Lung (tissue), 12 donors: Measurements from ENCODE around the gene CHN2. TPM values are rescaled to one million over a fixed set of nuclear protein-coding genes. Genes with fewer than 3 reads are reported as not detected.
A peak's percentile ranks its signal among the peaks of the same experiment; 100 is the strongest.
"Not testable (repeated sequence)": the region's sequence is repeated elsewhere in the genome, so short reads cannot be mapped to it uniquely, and the experiment has no call there.

Source experiments
- ATAC-seq: fragments of 200-7000 bp; cut with Tn5 transposase; one replicate; pipeline ENCODE4 v1.9.1; 2020; ENCODE audit warnings: moderate number of reproducible peaks; ENCODE audit not compliant: insufficient read depth, low FRiP score
- DNase-seq, 3 donors: peaks; one replicate each; pipeline ENCODE4 v3.0.0-alpha.2; 2013 to 2017
- H3K27ac ChIP-seq, 2 donors: one replicate each; pipeline ENCODE4 v1.5.1; 2013; ENCODE audit warnings: mild to moderate bottlenecking in 2 of 2, moderate library complexity in 2 of 2, control low read depth in 1 of 2, inconsistent platforms in 1 of 2, low read depth in 1 of 2, low read length in 1 of 2
- H3K27me3 ChIP-seq, 3 donors: one replicate each; pipeline ENCODE4 v1.5.1; 2013; ENCODE audit warnings: low read length in 2 of 3; ENCODE audit not compliant: control insufficient read depth in 3 of 3, insufficient read depth in 3 of 3
- H3K36me3 ChIP-seq, 4 donors: one replicate each; pipeline ENCODE4 v1.5.1; 2013; ENCODE audit warnings: low read length in 4 of 4, mild to moderate bottlenecking in 1 of 4, moderate library complexity in 1 of 4; ENCODE audit not compliant: control insufficient read depth in 4 of 4, insufficient read depth in 4 of 4
- H3K4me1 ChIP-seq, 5 donors: one replicate each; pipeline ENCODE4 v1.5.1; 2013; ENCODE audit warnings: low read length in 5 of 5, mild to moderate bottlenecking in 2 of 5, moderate library complexity in 1 of 5; ENCODE audit not compliant: control insufficient read depth in 5 of 5, insufficient read depth in 5 of 5
- H3K4me3 ChIP-seq: one replicate; pipeline ENCODE4 v1.5.1; 2013; ENCODE audit warnings: mild to moderate bottlenecking, control low read depth, moderate library complexity
- H3K9ac ChIP-seq, 2 donors: one replicate each; pipeline ENCODE4 v1.5.1; 2013; ENCODE audit warnings: low read length in 2 of 2, control low read depth in 1 of 2; ENCODE audit not compliant: insufficient read depth in 1 of 2
- H3K9me3 ChIP-seq, 4 donors: one replicate each; pipeline ENCODE4 v1.5.1; 2013; ENCODE audit warnings: low read length in 3 of 4, mild to moderate bottlenecking in 1 of 4, moderate library complexity in 1 of 4; ENCODE audit not compliant: control insufficient read depth in 4 of 4, insufficient read depth in 3 of 4
- CTCF ChIP-seq: IDR thresholded peaks from 2 replicates; pipeline ENCODE4 v1.5.1; 2012; ENCODE audit warnings: mild to moderate bottlenecking; ENCODE audit errors: control extremely low read depth, extremely low read depth
- WGBS, 2 donors: extraction: QIAGEN DNeasy Blood & Tissue Kit; methylation state at CpG; one replicate each; pipeline ENCODE4 v1.1.7; 2013; 5-methylcytosine and 5-hydroxymethylcytosine counted together
- polyA plus RNA-seq, 2 donors: library from polyadenylated mRNA; stranded (reverse); fragments of 200-250 nt; gene quantifications; one replicate each; pipeline ENCODE4 v1.2.1, GENCODE V29; 2013
- total RNA-seq, 2 donors: library from RNA; depleted of rRNA in 1 of 2; stranded (reverse); fragments of >200 nt in 1 of 2; gene quantifications; one replicate each; pipeline ENCODE4 v1.2.1, GENCODE V29; 2014 to 2021
- donor health status: control.
- donor health status: control.
- donor health status: Bipolar disorder and iron deficiency.
- donor health status: healthy.
- donor health status: DM: yes; HTN: yes; CAD: no.

Gene CHN2
- total and polyA plus RNA-seq, 4 donors = 3.2 to 11.0 (median 6.7) TPM

- Histone ChIP-seq H3K27me3 (no peaks in the 10 kb centered on the region), H3K9ac (no peak overlapping the region), H3K4me3 (no peak overlapping the region), H3K27ac (peak overlapping the region in 1 of 2 donors; percentile 38), H3K9me3 (no peaks in the 10 kb centered on the region), H3K4me1 (peaks cover 0 to under 1% (median 0%) of the 10 kb centered on the region in 5 donors), H3K36me3 (no peaks in the 10 kb centered on the region)
- ATAC-seq = no peak
- no peak for DNase-seq
- WGBS, 2 donors = 94 to 97% methylated on average over 3 of the region's 3 CpGs
- no peak for TF ChIP-seq CTCF
Measured at GRCh38 chr7:29209745-29210144, 15.2 kb downstream of the CHN2 start.

- H3K9ac ChIP-seq, H3K9me3 ChIP-seq, H3K36me3 ChIP-seq, DNase-seq, H3K27me3 ChIP-seq, H3K27ac ChIP-seq, ATAC-seq, H3K4me3 ChIP-seq: not testable (repeated sequence)
- H3K4me1 ChIP-seq = peaks cover 0 to 14% (median 0%) of the 10 kb centered on the region in 5 donors
- WGBS, 2 donors = 100% methylated on average over 2 of the region's 2 CpGs
Measured at GRCh38 chr7:29212736-29213135, 18.2 kb downstream of the CHN2 start.

- 82 to 93% methylated on average over 5 of the region's 5 CpGs for WGBS, 2 donors
- TF ChIP-seq CTCF = no peak
- Histone ChIP-seq H3K9ac (no peak overlapping the region), H3K27me3 (no peaks in the 10 kb centered on the region), H3K9me3 (no peaks in the 10 kb centered on the region), H3K27ac (no peak overlapping the region), H3K4me3 (no peak overlapping the region), H3K4me1 (peaks cover 0 to 14% (median 0%) of the 10 kb centered on the region in 5 donors), H3K36me3 (no peaks in the 10 kb centered on the region)
- ATAC-seq (no peak), DNase-seq (no peak)
Measured at GRCh38 chr7:29214056-29214455, 19.5 kb downstream of the CHN2 start.

- Histone ChIP-seq H3K4me3 (no peak overlapping the region), H3K27ac (peak overlapping the region in 1 of 2 donors; percentile 41), H3K4me1 (peaks cover 0 to 14% (median 0%) of the 10 kb centered on the region in 5 donors), H3K36me3 (no peaks in the 10 kb centered on the region), H3K9me3 (no peaks in the 10 kb centered on the region), H3K9ac (no peak overlapping the region), H3K27me3 (no peaks in the 10 kb centered on the region)
- ATAC-seq (no peak), DNase-seq (no peak)
- WGBS, 2 donors = 50 to 83% methylated on average over 3 of the region's 3 CpGs
- TF ChIP-seq CTCF = no peak
Measured at GRCh38 chr7:29214816-29215215, 20.2 kb downstream of the CHN2 start.
